ENCODE results near the gene PTPRM. TPM values are rescaled to one million over a fixed set of nuclear protein-coding genes. Genes with fewer than 3 reads are reported as not detected.
"Not testable (repeated sequence)": the region's sequence is repeated elsewhere in the genome, so short reads cannot be mapped to it uniquely, and the experiment has no call there.

Gene PTPRM
- total RNA-seq, 1 experiment from 2014 or later, result 37.3 TPM

DNA sequence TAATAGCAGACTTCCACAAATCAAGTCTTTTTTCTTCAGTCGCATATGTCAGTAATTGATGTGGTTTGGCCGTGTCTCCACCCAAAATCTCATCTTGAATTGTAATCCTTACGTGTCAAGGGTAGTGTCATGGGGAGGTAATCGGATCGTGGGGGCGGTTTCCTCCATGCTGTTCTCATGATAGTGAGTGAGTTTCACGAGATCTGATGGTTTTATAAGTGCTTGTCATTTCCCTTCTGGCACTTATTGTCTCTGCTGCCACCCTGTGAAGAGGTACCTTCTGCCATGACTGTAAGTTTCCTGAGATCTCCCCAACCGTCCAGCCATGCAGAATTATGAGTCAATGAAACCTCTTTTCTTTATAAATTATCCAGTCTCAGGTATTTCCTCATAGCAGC, 478.8 kb downstream of the PTPRM start:
- peak; percentile 14 for DNase-seq (ENCODE audit: low spot score)

DNA sequence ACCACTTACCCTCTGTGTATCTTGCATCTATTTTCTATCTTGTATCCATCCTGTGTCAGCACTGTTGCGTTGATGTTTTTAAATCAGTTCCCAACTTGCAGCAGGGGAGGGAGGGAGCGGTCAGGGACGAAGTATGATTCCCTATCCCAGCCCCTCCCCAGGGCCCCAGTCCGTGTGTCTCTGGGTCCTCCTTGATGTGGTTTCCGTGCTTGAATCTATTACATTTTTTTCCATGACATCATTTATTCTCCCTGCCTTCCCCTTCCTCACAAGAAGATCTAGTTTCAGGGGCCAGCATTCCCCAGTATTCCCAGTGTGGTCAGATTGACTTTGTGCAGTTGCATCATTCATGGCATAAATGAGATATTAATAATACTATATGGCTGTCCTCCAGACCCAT, 479.3 kb downstream of the PTPRM start:
- DNase-seq (ENCODE audit: low spot score), result no peak

DNA sequence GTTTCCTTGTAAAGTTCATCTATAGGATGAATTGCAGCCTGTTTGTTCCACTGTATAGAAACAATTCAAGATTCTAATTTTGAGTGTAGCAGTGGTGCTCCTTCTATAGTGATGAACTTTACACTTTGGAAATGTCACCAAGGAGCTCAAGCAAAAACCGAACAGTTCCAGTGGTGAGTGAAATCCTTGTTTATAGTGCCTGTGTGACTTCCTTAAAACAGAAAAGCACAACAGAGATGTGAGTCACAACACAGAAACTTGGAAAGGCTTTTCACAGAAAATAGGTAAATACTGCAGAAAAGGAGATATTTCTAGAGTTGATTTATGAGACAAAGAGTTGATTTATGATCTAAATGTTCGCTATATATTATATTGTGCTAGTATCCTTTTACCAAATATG, 482.0 kb downstream of the PTPRM start:
- DNase-seq (ENCODE audit: low spot score), result no peak

DNA sequence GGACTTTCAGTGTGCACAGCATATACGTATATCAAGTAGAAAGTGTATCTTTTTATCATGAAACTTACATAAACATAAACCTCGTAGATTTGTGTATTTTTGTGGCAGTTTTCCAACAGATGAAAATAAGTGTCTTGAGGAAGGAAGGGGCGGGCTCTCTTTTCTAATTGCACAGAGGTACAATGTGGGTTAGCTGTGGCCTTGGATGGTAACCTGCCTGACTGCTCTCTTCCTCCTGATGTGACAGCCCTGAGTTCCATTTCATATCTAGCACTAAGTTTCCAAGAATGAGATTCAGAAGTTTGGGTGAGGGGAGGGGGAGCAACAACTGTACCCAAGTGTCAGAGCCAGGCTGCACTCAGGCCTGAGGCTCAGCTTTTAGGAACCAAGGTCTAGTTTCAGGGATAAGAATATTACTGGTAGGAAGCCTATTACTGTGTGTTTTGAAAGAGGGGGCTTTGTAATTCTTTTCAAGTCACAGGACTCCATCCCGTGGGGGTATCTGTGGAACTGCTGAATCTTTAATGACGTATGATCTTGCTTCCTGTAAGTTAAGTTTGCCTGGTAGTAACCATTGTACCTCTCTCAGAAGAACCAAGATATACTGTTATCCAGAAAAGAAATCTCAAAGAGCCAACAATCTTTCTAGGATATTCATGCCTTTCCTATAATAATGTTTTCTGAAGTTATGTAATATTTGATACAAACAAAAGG, 483.7 kb downstream of the PTPRM start:
- DNase-seq (ENCODE audit: low spot score), result no peak

DNA sequence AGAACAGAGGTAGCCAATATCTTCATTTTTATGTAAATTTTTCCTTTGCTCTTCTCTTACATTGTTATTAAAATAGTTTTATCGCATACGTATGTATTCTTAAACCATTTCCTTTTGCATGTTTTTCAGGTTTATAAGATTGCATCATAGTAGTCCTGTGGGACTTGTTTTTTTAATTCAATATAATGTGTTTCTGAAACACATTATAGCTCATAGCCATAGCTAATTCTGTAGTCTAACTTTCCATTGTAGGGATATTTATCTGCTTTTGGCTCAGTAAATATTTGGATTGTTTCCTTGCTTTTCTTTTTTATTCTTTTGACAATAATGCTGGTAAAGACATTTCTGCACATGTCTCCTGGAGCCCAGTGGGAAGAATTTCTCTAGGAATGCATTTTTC, 484.3 kb downstream of the PTPRM start:
- DNase-seq (ENCODE audit: low spot score), result no peak

DNA sequence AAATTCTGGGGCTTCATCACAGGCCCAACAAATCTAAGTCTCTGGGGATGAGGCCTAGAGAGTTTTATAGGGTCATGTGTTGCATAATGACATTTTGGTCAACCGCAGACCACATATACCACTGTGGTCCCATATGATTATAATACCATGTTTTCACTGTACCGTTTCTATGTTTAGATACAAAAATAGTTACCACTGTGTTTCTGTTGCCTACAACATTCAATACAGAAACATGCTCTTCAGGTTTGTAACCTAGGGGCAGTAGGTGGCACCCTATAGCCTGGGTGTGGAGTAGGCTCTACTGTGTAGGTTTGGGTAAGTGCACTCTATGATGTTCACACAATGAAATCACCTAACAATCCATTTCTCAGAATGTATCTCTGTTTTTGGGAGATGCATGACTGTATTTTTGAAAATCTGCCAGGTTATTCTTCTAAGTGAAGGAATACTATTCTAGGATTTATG, 485.2 kb downstream of the PTPRM start:
- DNase-seq (ENCODE audit: low spot score), result no peak

DNA sequence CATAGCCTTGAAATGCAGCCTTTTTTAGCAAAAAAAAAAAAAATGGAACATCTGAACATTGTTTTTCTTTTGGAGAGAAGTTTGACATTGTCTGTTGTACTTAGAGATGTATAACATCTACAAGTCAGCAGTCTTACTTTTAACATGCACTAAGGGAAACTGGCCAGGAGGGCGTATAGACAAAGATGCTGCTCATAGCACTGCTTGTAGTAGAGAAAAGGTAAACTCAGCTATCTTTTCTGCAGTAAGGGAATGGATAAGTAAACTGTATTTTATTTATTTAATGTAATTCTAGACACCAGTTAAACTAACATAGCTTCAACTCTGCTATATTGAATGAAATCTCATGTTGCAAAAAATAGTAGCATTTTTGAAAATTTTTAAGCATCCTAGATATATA, 489.6 kb downstream of the PTPRM start:
- DNase-seq (ENCODE audit: low spot score), result no peak

DNA sequence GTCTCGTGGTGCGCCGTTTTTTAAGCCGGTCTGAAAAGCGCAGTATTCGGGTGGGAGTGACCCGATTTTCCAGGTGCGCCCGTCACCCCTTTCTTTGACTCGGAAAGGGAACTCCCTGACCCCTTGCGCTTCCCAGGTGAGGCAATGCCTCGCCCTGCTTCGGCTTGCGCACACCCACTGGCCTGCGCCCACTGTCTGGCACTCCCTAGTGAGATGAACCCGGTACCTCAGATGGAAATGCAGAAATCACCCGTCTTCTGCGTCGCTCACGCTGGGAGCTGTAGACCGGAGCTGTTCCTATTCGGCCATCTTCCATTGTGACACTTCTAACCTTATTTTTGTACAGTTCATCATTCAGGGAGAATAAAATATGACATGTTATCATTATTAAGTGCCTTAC, 496.0 kb downstream of the PTPRM start:
- DNase-seq (ENCODE audit: low spot score), result not testable (repeated sequence)

DNA sequence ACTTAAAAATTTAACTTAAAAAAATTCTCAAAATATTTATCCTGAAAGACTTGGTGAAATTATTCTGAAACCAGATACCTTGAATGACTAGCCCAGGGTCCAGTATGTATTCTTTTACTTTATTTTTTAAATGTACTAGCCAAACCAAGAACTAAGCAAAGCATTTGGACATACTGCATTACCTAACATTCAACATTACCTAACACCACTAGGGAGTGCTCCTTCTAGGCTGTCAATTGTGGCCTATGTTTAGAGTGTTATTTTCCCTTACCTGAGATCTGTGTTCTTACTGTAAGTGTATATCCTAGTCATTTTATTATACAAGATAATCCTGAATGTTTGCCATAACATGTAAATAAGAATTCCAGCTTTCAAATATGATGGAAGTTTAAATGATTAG, 496.6 kb downstream of the PTPRM start:
- DNase-seq (ENCODE audit: low spot score), result no peak

DNA sequence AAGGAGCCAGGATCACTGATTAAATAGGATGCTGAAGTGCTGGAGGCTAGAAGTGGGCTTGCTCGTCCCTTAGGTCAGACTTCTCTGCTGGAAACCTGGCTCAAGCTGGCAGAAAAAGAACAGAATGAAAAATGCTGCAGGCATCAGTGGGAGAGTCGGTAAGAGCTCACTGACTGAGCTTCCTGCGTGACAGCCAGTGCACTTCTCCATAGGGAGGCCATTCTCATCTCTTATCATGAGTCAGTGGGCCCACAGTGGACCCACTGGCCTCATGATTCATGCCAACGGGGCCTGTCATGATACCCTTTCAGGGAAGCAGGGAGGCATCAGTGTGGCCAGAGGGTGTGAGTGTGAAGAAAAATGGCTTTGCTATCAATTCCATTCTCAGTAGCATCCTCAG, 498.2 kb downstream of the PTPRM start:
- DNase-seq (ENCODE audit: low spot score), result no peak

DNA sequence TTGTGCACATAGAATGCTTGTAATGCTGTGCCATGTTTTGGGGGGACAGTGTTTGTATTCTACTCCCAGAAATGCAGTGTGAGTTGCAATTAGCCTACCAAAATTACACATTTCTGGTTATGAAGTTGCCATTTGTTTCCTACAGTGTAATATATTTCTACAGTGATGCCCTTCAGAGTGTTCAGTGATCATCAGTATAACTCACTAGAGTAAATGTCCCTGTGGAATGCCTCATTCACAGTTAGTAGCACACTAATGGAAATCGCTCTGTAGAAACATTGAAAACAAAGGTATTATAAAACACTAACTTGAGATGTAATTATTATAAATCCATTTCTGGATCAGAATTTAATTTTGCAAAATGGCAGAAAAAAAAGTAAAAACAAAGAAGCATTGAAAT, 498.7 kb downstream of the PTPRM start:
- DNase-seq (ENCODE audit: low spot score), result no peak

DNA sequence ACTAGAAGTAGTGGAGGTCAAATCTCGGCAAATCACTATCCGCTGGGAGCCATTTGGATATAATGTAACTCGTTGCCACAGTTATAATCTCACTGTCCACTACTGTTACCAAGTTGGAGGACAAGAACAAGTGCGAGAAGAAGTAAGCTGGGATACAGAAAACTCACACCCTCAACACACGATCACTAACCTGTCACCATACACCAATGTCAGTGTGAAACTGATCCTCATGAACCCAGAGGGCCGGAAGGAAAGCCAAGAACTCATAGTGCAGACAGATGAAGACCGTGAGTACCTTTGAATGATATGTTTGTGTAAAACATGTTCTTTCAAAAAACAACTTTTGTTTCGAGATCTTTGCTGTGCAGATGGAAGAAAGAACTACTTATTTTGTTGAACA, 502.6 kb downstream of the PTPRM start:
- no peak for DNase-seq (ENCODE audit: low spot score)

DNA sequence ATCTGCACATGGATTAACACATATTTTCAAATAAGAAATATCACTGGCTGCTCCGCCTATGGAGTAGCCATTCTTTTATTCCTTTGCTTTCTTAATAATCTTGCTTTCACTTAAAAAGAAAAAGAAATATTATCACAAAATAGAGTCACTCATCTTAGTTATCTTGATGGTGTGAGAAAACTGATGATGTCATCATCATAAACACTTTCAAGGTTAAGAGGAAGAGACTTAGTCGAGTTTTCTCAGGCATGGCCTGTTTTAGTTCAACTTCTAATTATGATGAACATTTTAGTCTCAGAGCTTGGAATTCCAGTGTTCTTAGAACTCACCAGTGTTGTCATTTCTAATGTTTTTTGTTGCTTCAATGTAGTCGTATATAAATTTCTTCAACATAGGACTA, 506.1 kb downstream of the PTPRM start:
- DNase-seq (ENCODE audit: low spot score), result no peak

DNA sequence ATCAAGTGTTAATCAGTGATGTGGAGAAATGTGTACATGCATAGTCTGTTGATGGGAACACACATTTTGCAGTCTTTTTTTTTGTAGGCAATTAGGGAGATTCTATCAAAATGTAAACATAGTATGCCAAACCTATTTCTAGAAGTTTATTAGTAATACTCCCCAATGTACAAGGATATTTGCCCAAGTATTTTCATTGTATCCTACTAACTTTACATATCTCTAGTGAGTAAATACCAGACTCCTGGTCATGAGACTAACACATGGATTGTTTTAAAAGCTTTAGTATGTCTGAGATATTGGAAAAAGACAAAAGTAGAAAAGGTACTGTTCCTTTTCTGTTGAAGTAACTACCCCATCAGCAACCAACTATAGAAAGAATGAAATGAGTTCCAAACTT, 513.0 kb downstream of the PTPRM start:
- no peak for DNase-seq (ENCODE audit: low spot score)

DNA sequence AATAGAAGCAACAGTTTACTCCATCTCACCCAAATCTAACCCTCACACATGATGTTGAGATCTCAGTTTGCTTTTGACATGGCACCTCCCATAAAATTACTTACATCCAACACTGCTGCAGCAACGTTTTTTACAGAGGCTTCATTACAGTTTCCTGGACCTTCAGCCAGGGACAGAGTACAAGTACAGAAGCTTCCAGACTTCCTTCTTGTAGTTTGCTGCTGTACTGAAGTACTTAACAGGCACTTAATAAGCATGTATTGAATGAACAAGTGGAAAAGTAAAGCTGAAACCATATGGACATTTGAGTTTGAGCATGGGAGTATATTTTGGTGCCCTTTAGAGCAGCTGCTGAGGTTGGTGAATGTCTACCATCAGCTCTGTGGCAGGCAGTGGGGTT, 514.2 kb downstream of the PTPRM start:
- no peak for DNase-seq (ENCODE audit: low spot score)

DNA sequence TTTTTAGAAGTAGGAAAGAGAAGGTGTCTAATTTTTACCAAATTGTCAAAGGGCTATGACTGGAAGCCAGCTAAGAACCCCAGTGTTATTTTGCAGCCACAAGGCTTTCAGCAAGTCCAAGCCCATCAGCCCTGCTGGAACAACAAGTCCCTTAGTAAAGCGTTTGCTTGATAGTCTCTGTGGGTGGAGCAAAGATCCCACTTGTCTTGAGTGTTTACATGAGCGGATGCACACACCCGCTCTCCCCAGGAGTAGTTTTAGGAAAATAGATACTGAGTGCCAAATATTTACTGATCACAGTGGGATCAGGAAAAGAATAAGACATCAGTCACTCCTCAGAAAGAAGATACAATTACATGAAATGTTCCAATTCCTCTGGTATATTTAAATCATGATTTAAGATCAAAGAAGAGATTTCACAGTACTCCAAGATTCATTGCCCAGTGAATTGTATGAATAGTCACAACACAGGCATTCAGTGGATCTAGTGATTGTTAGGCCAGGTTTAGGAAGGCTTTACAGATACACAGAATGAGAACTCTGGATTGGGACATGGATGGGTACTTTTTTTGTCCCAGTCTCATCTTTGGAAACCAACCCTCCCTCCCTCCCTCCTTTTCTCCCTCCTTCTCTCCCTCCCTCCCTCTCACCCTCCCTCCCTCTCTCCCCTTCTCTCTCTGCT, 514.9 kb downstream of the PTPRM start:
- DNase-seq (ENCODE audit: low spot score), result no peak

DNA sequence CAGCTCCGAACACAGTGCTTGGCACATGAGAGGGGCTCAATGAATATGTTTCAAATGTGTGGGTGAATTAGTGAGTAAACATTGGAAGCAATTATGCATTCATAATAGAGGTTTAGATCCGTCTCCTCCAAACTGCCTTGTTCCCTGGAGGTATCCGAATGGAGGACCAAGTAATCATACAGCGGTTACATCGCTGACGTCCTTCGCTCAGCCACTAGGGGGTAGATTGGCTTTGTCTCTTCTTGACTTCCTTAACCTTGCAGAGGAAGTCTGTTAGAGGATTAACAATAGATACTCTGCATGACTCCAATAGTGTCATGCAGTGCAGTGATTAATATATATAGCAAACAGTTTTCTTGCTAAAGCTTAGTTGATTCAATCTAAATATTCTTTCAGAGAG, 517.0 kb downstream of the PTPRM start:
- DNase-seq (ENCODE audit: low spot score), result peak; percentile 34

DNA sequence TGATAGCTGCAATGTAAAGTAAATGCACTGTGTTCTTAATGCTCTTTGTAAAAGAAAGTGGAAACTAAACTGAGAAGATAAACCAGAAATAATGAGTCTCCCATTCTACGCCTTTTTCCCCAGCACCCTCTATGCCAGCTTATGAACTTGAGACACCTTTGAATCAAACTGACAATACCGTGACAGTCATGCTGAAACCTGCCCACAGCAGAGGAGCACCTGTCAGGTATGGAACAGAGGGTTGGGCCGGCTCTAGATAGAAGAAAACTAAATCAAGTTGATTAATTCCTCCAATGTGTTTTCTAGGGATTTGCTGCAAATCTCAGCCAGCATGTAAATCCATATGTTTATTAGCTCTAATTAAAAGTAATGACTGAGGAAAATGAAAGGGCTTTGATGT, 521.5 kb downstream of the PTPRM start:
- no peak for DNase-seq (ENCODE audit: low spot score)

DNA sequence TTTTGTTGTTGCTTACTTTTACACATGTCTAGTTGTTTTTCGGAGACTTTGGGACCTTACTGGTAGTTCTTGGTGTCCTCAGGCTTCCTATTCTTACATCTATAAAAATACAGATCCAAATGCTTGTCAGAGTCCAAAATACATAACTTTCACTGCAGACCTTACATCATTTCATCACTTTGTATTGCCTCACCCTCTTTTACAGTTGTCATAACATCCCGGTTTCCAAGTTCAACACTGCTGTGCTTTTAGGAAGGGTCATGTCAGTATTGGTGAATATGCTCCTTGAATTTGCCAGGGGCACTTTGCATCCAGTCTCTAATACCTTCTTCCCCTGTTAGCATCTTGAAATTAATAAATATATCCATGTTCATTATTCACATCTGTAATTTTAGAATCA, 523.9 kb downstream of the PTPRM start:
- no peak for DNase-seq (ENCODE audit: low spot score)

DNA sequence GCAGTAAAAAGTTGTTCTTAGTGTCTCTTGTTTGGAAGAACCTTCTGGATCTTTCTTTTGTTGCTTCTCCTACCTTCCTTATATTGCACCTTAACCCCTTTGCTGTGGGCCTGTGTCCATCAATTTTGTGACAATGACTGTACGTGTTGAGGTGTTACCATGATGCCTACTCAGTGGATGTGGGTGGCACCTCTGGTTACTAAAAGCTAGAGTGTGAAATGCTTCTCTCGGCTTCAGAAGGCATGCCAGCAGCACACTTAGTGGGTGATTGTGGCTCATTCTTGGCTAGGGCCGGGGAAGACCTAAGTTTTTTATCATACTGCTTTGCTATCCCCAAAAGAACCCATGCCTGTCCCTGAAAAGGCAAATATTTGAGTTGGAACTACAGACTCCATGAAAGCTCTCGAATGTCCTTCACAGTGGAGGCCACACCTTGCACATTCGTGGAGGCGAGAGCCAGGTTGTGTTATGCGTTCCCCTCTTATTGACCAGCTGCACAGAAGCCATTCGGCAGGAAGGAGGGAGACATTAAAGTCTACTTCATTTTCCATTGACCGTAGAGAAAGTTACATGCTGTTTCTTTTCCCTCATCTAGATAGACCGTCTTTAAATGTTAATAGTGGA, 528.9 kb downstream of the PTPRM start:
- DNase-seq (ENCODE audit: low spot score), result no peak

DNA sequence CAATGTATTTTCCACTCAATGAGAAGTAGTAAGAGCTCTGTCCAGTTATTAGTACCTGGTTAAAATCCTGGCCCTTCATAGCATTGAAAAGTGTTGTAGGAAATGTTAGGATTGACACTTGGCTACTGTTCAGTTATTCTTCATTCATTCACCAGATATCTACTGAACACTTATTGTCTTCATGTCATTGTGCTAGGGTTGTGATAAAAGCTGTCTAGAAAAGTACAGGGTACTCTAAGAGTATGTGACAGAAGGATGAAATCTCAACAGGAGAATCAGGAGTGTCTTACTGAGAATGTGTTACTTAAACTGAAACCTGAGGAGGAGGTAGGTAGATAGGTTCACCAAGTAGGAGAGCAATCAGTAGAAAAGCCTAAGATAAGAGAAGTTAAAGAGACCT, 530.3 kb downstream of the PTPRM start:
- no peak for DNase-seq (ENCODE audit: low spot score)

DNA sequence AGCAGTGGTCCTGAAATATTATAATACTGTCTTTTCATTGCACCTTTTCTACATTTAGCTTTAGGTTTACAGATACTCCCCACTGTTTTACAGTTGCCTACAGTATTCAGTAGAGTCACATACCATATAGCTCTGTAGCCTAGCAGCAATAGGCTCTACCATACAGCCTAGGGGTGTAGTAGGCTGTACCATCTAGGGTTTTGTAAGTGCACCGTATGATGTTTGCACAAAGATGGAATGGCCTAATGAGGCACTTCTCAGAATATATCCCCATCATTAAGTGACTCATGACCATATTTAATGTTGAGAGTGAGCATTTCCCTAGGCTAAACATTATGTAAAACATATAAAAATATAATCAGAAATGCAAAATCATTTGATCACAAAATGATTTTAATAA, 530.8 kb downstream of the PTPRM start:
- no peak for DNase-seq (ENCODE audit: low spot score)

DNA sequence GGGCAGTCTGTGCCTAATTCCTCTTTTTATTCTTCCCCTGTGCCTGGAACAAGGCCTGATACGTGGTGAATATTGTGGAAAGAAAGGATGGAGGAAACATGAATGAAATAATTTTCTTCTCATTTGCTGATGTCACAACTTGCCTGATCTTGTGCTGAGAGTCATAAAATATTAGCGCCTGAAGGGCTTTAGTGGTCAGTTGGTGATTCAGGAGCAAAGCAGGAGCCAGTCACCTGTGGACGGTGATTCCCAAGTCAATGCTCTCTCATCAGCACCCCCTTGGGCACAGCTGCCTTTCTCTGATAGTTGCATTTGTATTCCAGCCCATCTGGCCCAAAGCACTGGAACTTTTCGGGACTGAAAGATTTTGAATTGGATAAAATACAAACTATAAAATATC, 539.5 kb downstream of the PTPRM start:
- DNase-seq (ENCODE audit: low spot score), result no peak

Measured in H4 (cell line).